Measurements from ENCODE around the gene S100A3. TPM values are rescaled to one million over a fixed set of nuclear protein-coding genes. Genes with fewer than 3 reads are reported as not detected.

S100A3 gene
- total RNA-seq, 1 experiment from 2014 or later, result 0.33 TPM

- Mint-ChIP-seq H3K27me3 (ENCODE audit: low read depth) (no peaks in the 10 kb centered on the region; the same call in 1 of the 2 replicates), H3K4me1 (peaks cover 5% of the 10 kb centered on the region), H3K27ac (no peak overlapping the region), H3K9me3 (no peaks in the 10 kb centered on the region), H3K4me3 (no peak overlapping the region), H3K36me3 (no peaks in the 10 kb centered on the region)
- CTCF ChIA-PET, result interaction anchor here (0.7 to 3.9 kb wide), 10 partner anchors 9 to 207 kb away, joined by 3 to 28 read pairs (median 5); partner anchors contain the start of genes S100A1, S100A13 and S100A6
- TF ChIP-seq, protein P1, sequence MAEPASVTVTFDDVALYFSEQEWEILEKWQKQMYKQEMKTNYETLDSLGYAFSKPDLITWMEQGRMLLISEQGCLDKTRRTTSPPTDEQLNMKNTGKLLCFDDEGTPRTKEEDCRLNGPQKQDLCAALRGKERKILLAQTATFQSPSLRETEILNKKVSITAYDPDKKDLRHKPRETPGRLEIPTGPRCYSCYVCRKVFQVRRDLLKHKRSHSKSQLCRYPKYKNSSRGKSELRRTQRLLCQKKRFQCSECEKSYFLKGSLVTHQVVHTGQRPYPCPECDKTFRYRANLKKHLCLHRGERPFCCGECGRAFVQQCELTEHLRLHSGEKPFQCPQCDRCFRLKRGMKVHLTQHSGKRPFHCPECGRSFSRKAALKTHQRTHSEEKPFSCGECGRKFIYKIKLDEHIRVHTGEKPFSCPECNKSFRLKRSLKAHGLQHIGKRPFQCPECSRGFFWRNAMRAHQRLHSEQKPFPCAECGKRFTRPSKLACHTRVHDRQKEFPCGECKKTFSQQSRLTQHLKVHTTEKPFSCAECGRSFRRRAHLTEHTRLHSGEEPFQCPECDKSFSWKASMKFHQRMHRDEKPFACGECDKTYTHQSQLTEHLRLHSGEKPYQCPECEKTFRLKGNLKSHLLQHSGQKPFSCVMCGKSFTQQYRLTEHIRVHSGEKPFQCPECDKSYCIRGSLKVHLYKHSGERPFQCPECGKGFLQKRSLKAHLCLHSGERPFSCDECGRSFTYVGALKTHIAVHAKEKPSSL (CRISPR knock-in tag; conservative IDR thresholded peaks at IDR 0.05), result no peak
- POLR2A ChIA-PET, result no interaction called here
- DNase-seq (ENCODE audit: low spot score) (no peak), ATAC-seq (no peak)
Measured at GRCh38 chr1:153560771-153561465, 11.9 kb upstream of the S100A3 start.

- CTCF ChIA-PET, result interaction anchor here (0.9 to 1.4 kb wide), 5 partner anchors 8 to 67 kb away, joined by 3 to 6 read pairs (median 4); partner anchors contain the start of gene S100A13
- POLR2A ChIA-PET, result no interaction called here
- DNase-seq (ENCODE audit: low spot score) (no peak), ATAC-seq (no peak)
- Mint-ChIP-seq H3K27me3 (ENCODE audit: low read depth) (no peaks in the 10 kb centered on the region; the same call in 1 of the 2 replicates), H3K27ac (no peak overlapping the region), H3K9me3 (no peaks in the 10 kb centered on the region), H3K4me3 (no peak overlapping the region), H3K36me3 (no peaks in the 10 kb centered on the region), H3K4me1 (peaks cover 1% of the 10 kb centered on the region; the same call in 1 of the 2 replicates)
- no peak for TF ChIP-seq PRDM15 (CRISPR knock-in tag; IDR thresholded peaks at IDR 0.05)
- no peak for TF ChIP-seq MLX (CRISPR knock-in tag; IDR thresholded peaks at IDR 0.05)
- no peak for TF ChIP-seq ZNF317 (CRISPR knock-in tag; IDR thresholded peaks at IDR 0.05; ENCODE audit: borderline replicate concordance, low read depth)
- no peak for TF ChIP-seq NR2C2 (CRISPR knock-in tag; IDR thresholded peaks at IDR 0.05)
- TF ChIP-seq, protein P2, sequence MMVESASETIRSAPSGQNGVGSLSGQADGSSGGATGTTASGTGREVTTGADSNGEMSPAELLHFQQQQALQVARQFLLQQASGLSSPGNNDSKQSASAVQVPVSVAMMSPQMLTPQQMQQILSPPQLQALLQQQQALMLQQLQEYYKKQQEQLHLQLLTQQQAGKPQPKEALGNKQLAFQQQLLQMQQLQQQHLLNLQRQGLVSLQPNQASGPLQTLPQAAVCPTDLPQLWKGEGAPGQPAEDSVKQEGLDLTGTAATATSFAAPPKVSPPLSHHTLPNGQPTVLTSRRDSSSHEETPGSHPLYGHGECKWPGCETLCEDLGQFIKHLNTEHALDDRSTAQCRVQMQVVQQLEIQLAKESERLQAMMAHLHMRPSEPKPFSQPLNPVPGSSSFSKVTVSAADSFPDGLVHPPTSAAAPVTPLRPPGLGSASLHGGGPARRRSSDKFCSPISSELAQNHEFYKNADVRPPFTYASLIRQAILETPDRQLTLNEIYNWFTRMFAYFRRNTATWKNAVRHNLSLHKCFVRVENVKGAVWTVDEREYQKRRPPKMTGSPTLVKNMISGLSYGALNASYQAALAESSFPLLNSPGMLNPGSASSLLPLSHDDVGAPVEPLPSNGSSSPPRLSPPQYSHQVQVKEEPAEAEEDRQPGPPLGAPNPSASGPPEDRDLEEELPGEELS (CRISPR knock-in tag; IDR thresholded peaks at IDR 0.05), result no peak
- no peak for TF ChIP-seq ETV6 (CRISPR knock-in tag; IDR thresholded peaks at IDR 0.05)
- no peak for TF ChIP-seq JUN (CRISPR knock-in tag; IDR thresholded peaks at IDR 0.05)
- TF ChIP-seq ZNF416 (CRISPR knock-in tag; IDR thresholded peaks at IDR 0.05), result no peak
- TF ChIP-seq, protein P3, sequence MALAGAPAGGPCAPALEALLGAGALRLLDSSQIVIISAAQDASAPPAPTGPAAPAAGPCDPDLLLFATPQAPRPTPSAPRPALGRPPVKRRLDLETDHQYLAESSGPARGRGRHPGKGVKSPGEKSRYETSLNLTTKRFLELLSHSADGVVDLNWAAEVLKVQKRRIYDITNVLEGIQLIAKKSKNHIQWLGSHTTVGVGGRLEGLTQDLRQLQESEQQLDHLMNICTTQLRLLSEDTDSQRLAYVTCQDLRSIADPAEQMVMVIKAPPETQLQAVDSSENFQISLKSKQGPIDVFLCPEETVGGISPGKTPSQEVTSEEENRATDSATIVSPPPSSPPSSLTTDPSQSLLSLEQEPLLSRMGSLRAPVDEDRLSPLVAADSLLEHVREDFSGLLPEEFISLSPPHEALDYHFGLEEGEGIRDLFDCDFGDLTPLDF (CRISPR knock-in tag; IDR thresholded peaks at IDR 0.05), result no peak
- TF ChIP-seq, protein P1 (CRISPR knock-in tag; conservative IDR thresholded peaks at IDR 0.05), result no peak
- no peak for TF ChIP-seq CREB1 (CRISPR knock-in tag; IDR thresholded peaks at IDR 0.05)
- TF ChIP-seq, protein P4, sequence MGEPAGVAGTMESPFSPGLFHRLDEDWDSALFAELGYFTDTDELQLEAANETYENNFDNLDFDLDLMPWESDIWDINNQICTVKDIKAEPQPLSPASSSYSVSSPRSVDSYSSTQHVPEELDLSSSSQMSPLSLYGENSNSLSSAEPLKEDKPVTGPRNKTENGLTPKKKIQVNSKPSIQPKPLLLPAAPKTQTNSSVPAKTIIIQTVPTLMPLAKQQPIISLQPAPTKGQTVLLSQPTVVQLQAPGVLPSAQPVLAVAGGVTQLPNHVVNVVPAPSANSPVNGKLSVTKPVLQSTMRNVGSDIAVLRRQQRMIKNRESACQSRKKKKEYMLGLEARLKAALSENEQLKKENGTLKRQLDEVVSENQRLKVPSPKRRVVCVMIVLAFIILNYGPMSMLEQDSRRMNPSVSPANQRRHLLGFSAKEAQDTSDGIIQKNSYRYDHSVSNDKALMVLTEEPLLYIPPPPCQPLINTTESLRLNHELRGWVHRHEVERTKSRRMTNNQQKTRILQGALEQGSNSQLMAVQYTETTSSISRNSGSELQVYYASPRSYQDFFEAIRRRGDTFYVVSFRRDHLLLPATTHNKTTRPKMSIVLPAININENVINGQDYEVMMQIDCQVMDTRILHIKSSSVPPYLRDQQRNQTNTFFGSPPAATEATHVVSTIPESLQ (CRISPR knock-in tag; IDR thresholded peaks at IDR 0.05), result no peak
- TF ChIP-seq ZNF138 (CRISPR knock-in tag; conservative IDR thresholded peaks at IDR 0.05), result no peak
- TF ChIP-seq CDX4 (CRISPR knock-in tag; IDR thresholded peaks at IDR 0.05; ENCODE audit: borderline replicate concordance), result no peak
- no peak for TF ChIP-seq HMGXB4 (CRISPR knock-in tag; IDR thresholded peaks at IDR 0.05)
Measured at GRCh38 chr1:153560241-153560640, 11.2 kb upstream of the S100A3 start.
